ENCODE data around the gene EFHC1. TPM values are rescaled to one million over a fixed set of nuclear protein-coding genes. Genes with fewer than 3 reads are reported as not detected.
"Not testable (repeated sequence)": the region's sequence is repeated elsewhere in the genome, so short reads cannot be mapped to it uniquely, and the experiment has no call there.

EFHC1 gene
- total RNA-seq, 1 experiment from 2014 or later, result 13.2 TPM

DNA sequence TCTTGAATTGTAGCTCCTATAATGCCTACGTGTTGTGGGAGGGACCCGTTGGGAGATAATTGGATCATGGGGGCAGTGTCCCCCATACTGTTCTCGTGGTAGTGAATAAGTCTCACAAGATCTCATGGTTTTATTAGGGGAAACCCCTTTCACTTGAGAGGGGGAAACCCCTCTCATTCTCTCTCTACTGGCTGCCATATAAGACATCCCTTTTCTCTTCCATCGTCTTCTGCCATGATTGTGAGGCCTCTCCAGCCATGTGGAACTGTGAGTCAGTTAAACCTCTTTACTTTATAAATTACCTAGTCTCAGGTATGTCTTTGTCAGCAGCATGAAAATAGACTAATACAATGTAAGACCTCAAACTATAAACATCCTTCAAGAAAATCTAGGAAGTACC is 35.1 kb upstream of the EFHC1 start:
- Histone ChIP-seq H3K79me1 (ENCODE audit: insufficient read depth, low read depth, low read length, poor library complexity, severe bottlenecking) (no peaks in the 10 kb centered on the region), H2BK12ac (ENCODE audit: insufficient read length, low read depth, low read length) (no peak overlapping the region)
- DNase-seq, result no peak

DNA sequence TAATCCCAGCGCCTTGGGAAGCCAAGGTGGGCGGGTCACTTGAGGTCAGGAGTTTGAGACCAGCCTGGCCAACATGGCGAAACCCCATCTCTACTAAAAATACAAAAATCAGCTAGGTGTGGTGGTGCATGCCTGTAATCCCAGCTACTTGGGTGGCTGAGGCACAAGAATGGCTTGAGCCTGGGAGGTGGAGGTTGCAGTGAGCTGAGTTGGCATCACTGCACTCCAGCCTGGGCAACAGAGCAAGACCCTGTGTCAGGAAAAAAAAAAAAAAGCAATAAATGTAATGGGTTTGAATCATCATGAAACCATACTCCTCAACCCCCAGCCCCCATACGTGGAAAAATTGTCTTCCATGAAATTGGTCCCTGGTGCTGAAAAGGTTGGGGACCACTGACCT is 32.0 kb upstream of the EFHC1 start:
- not testable (repeated sequence) for H3K23ac ChIP-seq (ENCODE audit: insufficient read length, low read depth, low read length); H4K8ac ChIP-seq (replicated peaks; ENCODE audit: insufficient read length, low read depth, low read length); H3K27ac ChIP-seq (ENCODE audit: insufficient read length, low read depth, low read length); H4K91ac ChIP-seq (ENCODE audit: insufficient read length, low read depth, low read length); DNase-seq; H2BK20ac ChIP-seq (ENCODE audit: low read depth, low read length, poor library complexity, severe bottlenecking); H3K56ac ChIP-seq (ENCODE audit: insufficient read length, low read depth, low read length); H3K4me1 Mint-ChIP-seq; H3K14ac ChIP-seq (ENCODE audit: insufficient read depth, low read length); H3T11ph ChIP-seq (ENCODE audit: low read length); H3K4me3 Mint-ChIP-seq; H4K20me1 ChIP-seq (ENCODE audit: control insufficient read depth, insufficient read depth, insufficient read length); H3K27ac Mint-ChIP-seq; H3K23me2 ChIP-seq (ENCODE audit: insufficient read length, low read depth, low read length, poor library complexity, severe bottlenecking); H3K4me1 ChIP-seq (ENCODE audit: insufficient read depth, low read length); H4K5ac ChIP-seq (ENCODE audit: insufficient read length, low read depth, low read length); H3K18ac ChIP-seq (ENCODE audit: insufficient read length, low read depth, low read length); H2BK15ac ChIP-seq (ENCODE audit: low read depth, low read length); H3K27me3 Mint-ChIP-seq (ENCODE audit: low read depth); H2BK12ac ChIP-seq (ENCODE audit: insufficient read length, low read depth, low read length); H2AFZ ChIP-seq (ENCODE audit: low read length); H2BK5ac ChIP-seq (ENCODE audit: insufficient read length, low read length); H3K9ac ChIP-seq (ENCODE audit: extremely low read depth, insufficient read length, low read length); H3K9me3 ChIP-seq (ENCODE audit: control insufficient read depth, low read depth, low read length); H3K79me1 ChIP-seq (ENCODE audit: insufficient read depth, low read depth, low read length, poor library complexity, severe bottlenecking); H3K27me3 ChIP-seq (ENCODE audit: insufficient read depth, low read length); H3K79me2 ChIP-seq (ENCODE audit: insufficient read depth, low read length); H2BK120ac ChIP-seq (ENCODE audit: low read depth, low read length, poor library complexity, severe bottlenecking); H3K4ac ChIP-seq (ENCODE audit: low read depth, low read length); H3K4me2 ChIP-seq (ENCODE audit: insufficient read depth, insufficient read length, low read length); H2AK5ac ChIP-seq (ENCODE audit: insufficient read length, low read length)
- peaks cover 8 to 23% of the 10 kb centered on the region in 2 experiments; a peak in 4 of 5 replicates for H3K9me3 Mint-ChIP-seq
- H3K36me3 Mint-ChIP-seq (ENCODE audit: insufficient read depth in 1 of 3, low read depth in 3 of 3), result peaks cover 3 to 17% (median 7%) of the 10 kb centered on the region in 3 experiments; a peak in 5 of 7 replicates
- whole genome bisulfite sequencing (ENCODE audit: extremely low coverage, insufficient read length, low lambda C conversion rate), result no CpG with 5 or more reads among the region's 4 CpGs

More for the DNA sequence above, 35.1 kb upstream of the EFHC1 start:
- H3K4me2 ChIP-seq (ENCODE audit: insufficient read depth, insufficient read length, low read length), result no peak overlapping the region
- H3T11ph ChIP-seq (ENCODE audit: low read length), result no peak overlapping the region
- Mint-ChIP-seq H3K4me3 (no peak overlapping the region), H3K27me3 (ENCODE audit: low read depth) (no peaks in the 10 kb centered on the region), H3K27ac (no peak overlapping the region), H3K4me1 (no peaks in the 10 kb centered on the region), H3K36me3 (ENCODE audit: insufficient read depth in 1 of 3, low read depth in 3 of 3) (peaks cover 3 to 17% (median 8%) of the 10 kb centered on the region in 3 experiments; a peak in 5 of 7 replicates), H3K9me3 (peaks cover 8 to 23% of the 10 kb centered on the region in 2 experiments; a peak in 4 of 5 replicates)
- H4K8ac ChIP-seq (replicated peaks; ENCODE audit: insufficient read length, low read depth, low read length), result no peak overlapping the region
- H2AK5ac ChIP-seq (ENCODE audit: insufficient read length, low read length), result no peak overlapping the region
- H3K23me2 ChIP-seq (ENCODE audit: insufficient read length, low read depth, low read length, poor library complexity, severe bottlenecking), result no peaks in the 10 kb centered on the region
- H3K4me1 ChIP-seq (ENCODE audit: insufficient read depth, low read length), result no peaks in the 10 kb centered on the region
- no peak overlapping the region for H2BK15ac ChIP-seq (ENCODE audit: low read depth, low read length)
- H3K56ac ChIP-seq (ENCODE audit: insufficient read length, low read depth, low read length), result no peak overlapping the region
- no peak overlapping the region for H3K4ac ChIP-seq (ENCODE audit: low read depth, low read length)
- H3K27ac ChIP-seq (ENCODE audit: insufficient read length, low read depth, low read length), result no peak overlapping the region
- no CpG with 5 or more reads among the region's 4 CpGs for WGBS (ENCODE audit: extremely low coverage, insufficient read length, low lambda C conversion rate)
- no peak overlapping the region for H2AFZ ChIP-seq (ENCODE audit: low read length)
- peaks cover 8% of the 10 kb centered on the region for H3K9me3 ChIP-seq (ENCODE audit: control insufficient read depth, low read depth, low read length)
- H4K91ac ChIP-seq (ENCODE audit: insufficient read length, low read depth, low read length), result no peak overlapping the region
- H2BK120ac ChIP-seq (ENCODE audit: low read depth, low read length, poor library complexity, severe bottlenecking), result no peak overlapping the region
- H3K27me3 ChIP-seq (ENCODE audit: insufficient read depth, low read length), result no peaks in the 10 kb centered on the region
- H3K23ac ChIP-seq (ENCODE audit: insufficient read length, low read depth, low read length), result no peak overlapping the region
- no peaks in the 10 kb centered on the region for H3K79me2 ChIP-seq (ENCODE audit: insufficient read depth, low read length)
- TF ChIP-seq, protein P1, sequence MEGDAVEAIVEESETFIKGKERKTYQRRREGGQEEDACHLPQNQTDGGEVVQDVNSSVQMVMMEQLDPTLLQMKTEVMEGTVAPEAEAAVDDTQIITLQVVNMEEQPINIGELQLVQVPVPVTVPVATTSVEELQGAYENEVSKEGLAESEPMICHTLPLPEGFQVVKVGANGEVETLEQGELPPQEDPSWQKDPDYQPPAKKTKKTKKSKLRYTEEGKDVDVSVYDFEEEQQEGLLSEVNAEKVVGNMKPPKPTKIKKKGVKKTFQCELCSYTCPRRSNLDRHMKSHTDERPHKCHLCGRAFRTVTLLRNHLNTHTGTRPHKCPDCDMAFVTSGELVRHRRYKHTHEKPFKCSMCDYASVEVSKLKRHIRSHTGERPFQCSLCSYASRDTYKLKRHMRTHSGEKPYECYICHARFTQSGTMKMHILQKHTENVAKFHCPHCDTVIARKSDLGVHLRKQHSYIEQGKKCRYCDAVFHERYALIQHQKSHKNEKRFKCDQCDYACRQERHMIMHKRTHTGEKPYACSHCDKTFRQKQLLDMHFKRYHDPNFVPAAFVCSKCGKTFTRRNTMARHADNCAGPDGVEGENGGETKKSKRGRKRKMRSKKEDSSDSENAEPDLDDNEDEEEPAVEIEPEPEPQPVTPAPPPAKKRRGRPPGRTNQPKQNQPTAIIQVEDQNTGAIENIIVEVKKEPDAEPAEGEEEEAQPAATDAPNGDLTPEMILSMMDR (conservative IDR thresholded peaks at IDR 0.05), result no peak
- H3K14ac ChIP-seq (ENCODE audit: insufficient read depth, low read length), result no peak overlapping the region
- H2BK20ac ChIP-seq (ENCODE audit: low read depth, low read length, poor library complexity, severe bottlenecking), result no peak overlapping the region
- H4K20me1 ChIP-seq (ENCODE audit: control insufficient read depth, insufficient read depth, insufficient read length), result no peaks in the 10 kb centered on the region
- H4K5ac ChIP-seq (ENCODE audit: insufficient read length, low read depth, low read length), result no peak overlapping the region
- H3K9ac ChIP-seq (ENCODE audit: extremely low read depth, insufficient read length, low read length), result no peak overlapping the region
- no peak overlapping the region for H2BK5ac ChIP-seq (ENCODE audit: insufficient read length, low read length)
- H3K18ac ChIP-seq (ENCODE audit: insufficient read length, low read depth, low read length), result no peak overlapping the region

All from H9 (cell line).